GM20000 (cell line): ENCODE results near the gene USP12.

Experiments used
- DNase-seq: peaks from one replicate; pipeline ENCODE4 v3.0.0; 2012; ENCODE audit warnings: low spot score
- CTCF ChIP-seq: IDR thresholded peaks from 2 replicates; pipeline ENCODE4 v1.5.1; 2012; ENCODE audit warnings: mild to moderate bottlenecking, control low read depth; ENCODE audit errors: extremely low read depth, missing control alignments

Gene USP12

GRCh38 chr13:27064252-27064995 lies 107.2 kb downstream of the USP12 start:
- DNase-seq = no peak
- no peak for TF ChIP-seq CTCF

- TF ChIP-seq CTCF = no peak
These were observed 113.8 kb downstream of the USP12 start for GRCh38 chr13:27057817-27058216.

GRCh38 chr13:27055526-27055925 lies 116.1 kb downstream of the USP12 start:
- TF ChIP-seq CTCF = no peak
- no peak for DNase-seq

More at GRCh38 chr13:27057817-27058216, 113.8 kb downstream of the USP12 start:
- DNase-seq = no peak

GRCh38 chr13:27054760-27055159 lies 116.9 kb downstream of the USP12 start:
- TF ChIP-seq CTCF = no peak
- DNase-seq = no peak

- no peak for DNase-seq
These were observed 117.6 kb downstream of the USP12 start for GRCh38 chr13:27053902-27054595.

GRCh38 chr13:27053210-27053884 lies 118.3 kb downstream of the USP12 start:
- DNase-seq = no peak
- TF ChIP-seq CTCF = no peak

More at GRCh38 chr13:27053902-27054595, 117.6 kb downstream of the USP12 start:
- TF ChIP-seq CTCF = no peak
